Lung (tissue), 12 donors: ENCODE results near the gene MAN2C1. TPM values are rescaled to one million over a fixed set of nuclear protein-coding genes. Genes with fewer than 3 reads are reported as not detected.
"Not testable (repeated sequence)": the region's sequence is repeated elsewhere in the genome, so short reads cannot be mapped to it uniquely, and the experiment has no call there.

Source experiments
- ATAC-seq: fragments of 200-7000 bp; cut with Tn5 transposase; one replicate; pipeline ENCODE4 v1.9.1; 2020; ENCODE audit warnings: moderate number of reproducible peaks; ENCODE audit not compliant: insufficient read depth, low FRiP score
- DNase-seq, 3 donors: peaks; one replicate each; pipeline ENCODE4 v3.0.0-alpha.2; 2013 to 2017
- H3K27ac ChIP-seq, 2 donors: one replicate each; pipeline ENCODE4 v1.5.1; 2013; ENCODE audit warnings: mild to moderate bottlenecking in 2 of 2, moderate library complexity in 2 of 2, control low read depth in 1 of 2, inconsistent platforms in 1 of 2, low read depth in 1 of 2, low read length in 1 of 2
- H3K27me3 ChIP-seq, 3 donors: one replicate each; pipeline ENCODE4 v1.5.1; 2013; ENCODE audit warnings: low read length in 2 of 3; ENCODE audit not compliant: control insufficient read depth in 3 of 3, insufficient read depth in 3 of 3
- H3K36me3 ChIP-seq, 4 donors: one replicate each; pipeline ENCODE4 v1.5.1; 2013; ENCODE audit warnings: low read length in 4 of 4, mild to moderate bottlenecking in 1 of 4, moderate library complexity in 1 of 4; ENCODE audit not compliant: control insufficient read depth in 4 of 4, insufficient read depth in 4 of 4
- H3K4me1 ChIP-seq, 5 donors: one replicate each; pipeline ENCODE4 v1.5.1; 2013; ENCODE audit warnings: low read length in 5 of 5, mild to moderate bottlenecking in 2 of 5, moderate library complexity in 1 of 5; ENCODE audit not compliant: control insufficient read depth in 5 of 5, insufficient read depth in 5 of 5
- H3K4me3 ChIP-seq: one replicate; pipeline ENCODE4 v1.5.1; 2013; ENCODE audit warnings: mild to moderate bottlenecking, control low read depth, moderate library complexity
- H3K9ac ChIP-seq, 2 donors: one replicate each; pipeline ENCODE4 v1.5.1; 2013; ENCODE audit warnings: low read length in 2 of 2, control low read depth in 1 of 2; ENCODE audit not compliant: insufficient read depth in 1 of 2
- H3K9me3 ChIP-seq, 4 donors: one replicate each; pipeline ENCODE4 v1.5.1; 2013; ENCODE audit warnings: low read length in 3 of 4, mild to moderate bottlenecking in 1 of 4, moderate library complexity in 1 of 4; ENCODE audit not compliant: control insufficient read depth in 4 of 4, insufficient read depth in 3 of 4
- CTCF ChIP-seq: IDR thresholded peaks from 2 replicates; pipeline ENCODE4 v1.5.1; 2012; ENCODE audit warnings: mild to moderate bottlenecking; ENCODE audit errors: control extremely low read depth, extremely low read depth
- WGBS, 2 donors: extraction: QIAGEN DNeasy Blood & Tissue Kit; methylation state at CpG; one replicate each; pipeline ENCODE4 v1.1.7; 2013; 5-methylcytosine and 5-hydroxymethylcytosine counted together
- polyA plus RNA-seq, 2 donors: library from polyadenylated mRNA; stranded (reverse); fragments of 200-250 nt; gene quantifications; one replicate each; pipeline ENCODE4 v1.2.1, GENCODE V29; 2013
- total RNA-seq, 2 donors: library from RNA; depleted of rRNA in 1 of 2; stranded (reverse); fragments of >200 nt in 1 of 2; gene quantifications; one replicate each; pipeline ENCODE4 v1.2.1, GENCODE V29; 2014 to 2021
- donor health status: control.
- donor health status: control.
- donor health status: Bipolar disorder and iron deficiency.
- donor health status: healthy.
- donor health status: DM: yes; HTN: yes; CAD: no.

The MAN2C1 gene
- total and polyA plus RNA-seq, 4 donors, result 139 to 321 (median 217) TPM

DNA sequence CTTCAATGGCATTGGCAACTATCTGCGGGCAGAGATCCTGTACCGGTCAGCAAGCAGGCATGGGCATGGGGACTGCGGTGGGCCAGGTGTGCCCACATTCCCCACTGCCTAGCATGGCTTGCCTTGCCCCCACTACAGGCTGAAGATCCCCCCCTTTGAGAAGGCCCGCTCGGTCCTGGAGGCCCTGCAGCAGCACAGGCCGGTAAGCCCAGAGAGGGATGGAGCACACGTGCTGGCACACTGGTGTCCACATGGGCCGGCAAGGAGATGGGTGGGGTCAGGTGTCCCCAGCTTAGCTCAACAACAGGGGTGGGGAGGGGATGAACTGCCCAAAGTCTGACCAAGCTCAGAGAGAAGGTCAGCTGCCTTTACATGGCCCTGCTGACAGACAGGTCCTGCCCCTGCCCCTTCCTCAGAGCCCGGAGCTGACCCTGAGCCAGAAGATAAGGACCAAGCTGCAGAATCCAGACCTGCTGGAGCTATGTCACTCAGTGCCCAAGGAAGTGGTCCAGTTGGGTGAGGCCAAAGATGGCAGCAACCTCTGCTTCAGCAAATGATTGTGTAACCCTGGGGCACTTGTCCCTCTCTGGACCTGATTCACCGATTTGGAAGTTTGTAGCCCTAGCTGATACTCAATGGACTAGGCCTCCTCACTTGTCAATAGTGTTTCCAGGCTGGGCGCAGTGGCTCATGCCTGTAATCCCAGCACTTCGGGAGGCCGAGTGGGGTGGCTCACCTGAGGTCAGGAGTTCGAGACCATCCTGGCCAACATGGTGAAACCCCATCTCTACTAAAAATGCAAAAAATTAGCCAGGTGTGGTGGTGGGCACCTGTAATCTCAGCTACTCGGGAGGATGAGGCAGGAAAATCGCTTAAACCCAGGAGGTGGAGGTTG lies 16.0 kb downstream of the MAN2C1 start:
- WGBS, 2 donors, result 94 to 97% methylated on average over 16 of the region's 16 CpGs
- no peak for TF ChIP-seq CTCF

DNA sequence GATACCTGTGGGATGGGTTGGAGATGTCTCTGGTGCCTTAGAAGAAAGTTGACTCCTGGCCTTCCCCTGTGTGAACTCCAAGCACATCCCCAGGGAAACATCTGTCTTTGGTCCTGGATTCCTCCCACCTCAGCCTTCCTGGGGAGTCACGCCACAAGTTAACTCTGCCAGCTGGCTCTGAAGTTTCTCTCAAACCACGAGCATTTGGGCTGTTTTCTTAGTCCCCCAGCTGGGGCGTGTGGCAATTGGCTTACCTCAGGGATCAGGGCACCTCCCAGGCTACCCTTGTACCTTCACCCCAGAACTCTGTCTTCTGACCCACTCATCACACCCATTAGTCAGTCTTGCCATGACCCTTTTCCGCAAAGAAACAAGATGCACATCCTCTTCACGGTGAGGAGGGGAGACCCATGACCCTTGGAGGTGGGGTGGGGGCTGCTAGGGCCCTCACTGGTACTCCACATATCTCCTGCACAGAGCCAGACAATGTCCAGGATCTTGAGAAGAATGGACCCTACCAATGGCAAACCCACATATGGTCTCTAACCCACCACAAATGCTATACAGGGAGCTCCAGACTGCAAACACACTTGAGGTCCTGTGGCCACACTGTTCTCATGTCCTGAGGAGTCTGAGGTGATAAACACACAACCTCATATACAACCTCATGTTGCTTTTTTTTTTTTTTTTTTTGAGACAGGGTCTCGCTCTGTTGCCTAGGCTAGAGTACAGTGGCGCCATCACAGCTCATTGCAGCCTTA lies 17.6 kb downstream of the MAN2C1 start:
- WGBS, 2 donors, result 77 to 81% methylated on average over 7 of the region's 7 CpGs
- no peaks in the 10 kb centered on the region for H3K9me3 ChIP-seq
- DNase-seq (no peak), ATAC-seq (no peak)
- H3K36me3 ChIP-seq, result peaks cover 0 to 17% (median under 1%) of the 10 kb centered on the region in 4 donors
- H3K27me3 ChIP-seq, result peaks cover 0 to 14% (median 9%) of the 10 kb centered on the region in 3 donors
- H3K4me3 ChIP-seq, result no peak overlapping the region
- H3K9ac ChIP-seq, result no peak overlapping the region
- peaks cover 0 to 17% (median 4%) of the 10 kb centered on the region in 5 donors for H3K4me1 ChIP-seq
- no peak overlapping the region for H3K27ac ChIP-seq
- TF ChIP-seq CTCF, result no peak

More for the DNA sequence above, 16.0 kb downstream of the MAN2C1 start:
- no peaks in the 10 kb centered on the region for H3K9me3 ChIP-seq
- H3K4me3 ChIP-seq, result no peak overlapping the region
- peaks cover 0 to 5% (median 3%) of the 10 kb centered on the region in 3 donors for H3K27me3 ChIP-seq
- no peak for ATAC-seq
- no peak overlapping the region for H3K9ac ChIP-seq
- no peak for DNase-seq
- peaks cover 0 to 28% (median under 1%) of the 10 kb centered on the region in 4 donors for H3K36me3 ChIP-seq
- no peak overlapping the region for H3K27ac ChIP-seq
- H3K4me1 ChIP-seq, result peaks cover 0 to 11% (median 4%) of the 10 kb centered on the region in 5 donors

- Histone ChIP-seq H3K9ac (no peak overlapping the region), H3K9me3 (no peaks in the 10 kb centered on the region), H3K4me3 (no peak overlapping the region), H3K27ac (no peak overlapping the region), H3K4me1 (peaks cover 0 to 17% (median 4%) of the 10 kb centered on the region in 5 donors), H3K27me3 (peaks cover 0 to 14% (median 9%) of the 10 kb centered on the region in 3 donors), H3K36me3 (peaks cover 0 to 10% (median under 1%) of the 10 kb centered on the region in 4 donors)
- ATAC-seq (no peak), DNase-seq (no peak)
- WGBS, 2 donors, result 51 to 70% methylated on average over 9 of the region's 9 CpGs
- no peak for TF ChIP-seq CTCF
These were observed 18.4 kb downstream of the MAN2C1 start for GRCh38 chr15:75349851-75350588.

GRCh38 chr15:75349351-75349669 lies 19.1 kb downstream of the MAN2C1 start:
- not testable (repeated sequence) for ATAC-seq, DNase-seq, H3K9me3 ChIP-seq, H3K9ac ChIP-seq, H3K4me3 ChIP-seq, H3K36me3 ChIP-seq, H3K27ac ChIP-seq
- Histone ChIP-seq H3K27me3 (peaks cover 0 to 14% (median 9%) of the 10 kb centered on the region in 3 donors), H3K4me1 (peaks cover 0 to 17% (median 4%) of the 10 kb centered on the region in 5 donors)
- WGBS, 2 donors, result 92 to 95% methylated on average over 8 of the region's 8 CpGs
